ENCODE results near the gene TMEM183A.

Gene TMEM183A

DNA sequence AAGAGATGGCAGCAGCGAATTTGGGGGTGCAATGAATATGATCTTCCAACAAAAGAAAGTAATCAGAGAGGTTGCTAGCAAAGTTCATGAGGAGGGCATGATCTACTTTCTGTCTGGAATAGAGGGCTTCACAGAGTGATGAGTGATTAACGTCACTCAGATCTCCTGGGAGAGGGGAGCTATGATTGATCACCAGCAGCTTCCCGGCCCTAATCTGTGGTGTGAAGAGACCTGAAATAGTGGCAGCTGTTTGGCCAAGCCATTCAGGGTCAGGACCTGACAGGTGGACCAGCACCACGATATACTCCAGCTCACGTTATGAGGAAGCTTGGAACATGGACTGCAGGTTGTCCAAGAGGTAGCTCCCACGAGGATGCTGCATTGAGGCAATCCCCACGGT, 19.9 kb upstream of the TMEM183A start:
- H3K4me3 ChIP-seq (ENCODE audit: low read depth, low read length), result no peak overlapping the region
- TF ChIP-seq, protein P1, sequence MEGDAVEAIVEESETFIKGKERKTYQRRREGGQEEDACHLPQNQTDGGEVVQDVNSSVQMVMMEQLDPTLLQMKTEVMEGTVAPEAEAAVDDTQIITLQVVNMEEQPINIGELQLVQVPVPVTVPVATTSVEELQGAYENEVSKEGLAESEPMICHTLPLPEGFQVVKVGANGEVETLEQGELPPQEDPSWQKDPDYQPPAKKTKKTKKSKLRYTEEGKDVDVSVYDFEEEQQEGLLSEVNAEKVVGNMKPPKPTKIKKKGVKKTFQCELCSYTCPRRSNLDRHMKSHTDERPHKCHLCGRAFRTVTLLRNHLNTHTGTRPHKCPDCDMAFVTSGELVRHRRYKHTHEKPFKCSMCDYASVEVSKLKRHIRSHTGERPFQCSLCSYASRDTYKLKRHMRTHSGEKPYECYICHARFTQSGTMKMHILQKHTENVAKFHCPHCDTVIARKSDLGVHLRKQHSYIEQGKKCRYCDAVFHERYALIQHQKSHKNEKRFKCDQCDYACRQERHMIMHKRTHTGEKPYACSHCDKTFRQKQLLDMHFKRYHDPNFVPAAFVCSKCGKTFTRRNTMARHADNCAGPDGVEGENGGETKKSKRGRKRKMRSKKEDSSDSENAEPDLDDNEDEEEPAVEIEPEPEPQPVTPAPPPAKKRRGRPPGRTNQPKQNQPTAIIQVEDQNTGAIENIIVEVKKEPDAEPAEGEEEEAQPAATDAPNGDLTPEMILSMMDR (IDR thresholded peaks at IDR 0.05; ENCODE audit: insufficient read depth, low read depth, low read length, missing control alignments), result no peak
- no peak for DNase-seq (ENCODE audit: low read depth)

DNA sequence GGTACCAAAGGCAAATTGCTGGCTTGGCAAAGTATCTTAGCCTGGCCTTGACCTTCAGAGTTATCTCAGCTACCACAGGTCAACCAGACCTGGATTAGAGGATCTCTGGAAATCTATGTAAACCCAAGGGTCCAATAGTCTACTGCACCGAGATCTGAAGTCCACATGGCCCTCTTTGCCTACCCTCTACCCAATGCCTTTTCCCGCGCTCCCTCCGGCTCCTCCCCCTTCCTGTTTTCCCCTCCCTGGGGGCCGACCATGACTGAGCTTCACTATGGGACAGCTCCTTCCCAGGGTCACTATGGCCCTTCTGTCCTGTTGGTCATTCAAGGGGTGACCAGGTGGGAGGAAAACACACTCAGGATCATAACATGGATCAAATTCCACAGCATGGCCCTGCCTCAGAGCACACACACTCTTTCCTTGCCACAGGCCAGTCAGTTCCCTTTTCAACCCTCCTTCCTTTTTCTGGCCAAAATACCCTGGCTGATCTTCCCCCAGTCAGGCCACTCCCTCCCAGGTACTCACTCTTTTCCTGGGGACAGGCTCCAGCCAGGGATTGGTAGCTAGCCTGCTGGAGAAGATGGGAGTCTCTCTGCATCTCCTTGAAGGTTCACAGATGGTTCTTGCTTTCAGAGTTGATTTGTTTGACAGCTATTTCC, 19.1 kb upstream of the TMEM183A start:
- TF ChIP-seq, protein P1 (IDR thresholded peaks at IDR 0.05; ENCODE audit: insufficient read depth, low read depth, low read length, missing control alignments), result no peak
- no peak overlapping the region for H3K4me3 ChIP-seq (ENCODE audit: low read depth, low read length)
- DNase-seq (ENCODE audit: low read depth), result no peak

DNA sequence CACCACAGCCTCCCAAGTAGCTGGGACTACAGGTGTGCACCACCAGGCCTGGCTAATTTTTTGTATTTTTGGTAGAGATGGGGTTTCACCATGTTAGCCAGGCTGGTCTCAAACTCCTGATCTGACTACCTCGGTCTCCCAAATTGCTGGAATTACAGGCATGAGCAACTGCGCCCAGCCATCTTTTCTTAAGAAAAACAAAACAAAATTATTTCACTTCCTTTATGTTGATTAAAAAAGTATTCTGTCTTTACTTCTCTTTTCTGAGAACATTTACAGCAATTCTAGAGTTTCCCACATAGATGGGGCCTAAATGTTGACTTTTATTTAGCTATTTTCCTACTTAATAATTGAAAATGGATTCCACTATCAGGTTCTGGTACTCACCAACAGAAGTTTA, 17.3 kb upstream of the TMEM183A start:
- TF ChIP-seq, protein P1 (IDR thresholded peaks at IDR 0.05; ENCODE audit: insufficient read depth, low read depth, low read length, missing control alignments), result no peak
- no peak overlapping the region for H3K4me3 ChIP-seq (ENCODE audit: low read depth, low read length)
- DNase-seq (ENCODE audit: low read depth), result no peak

DNA sequence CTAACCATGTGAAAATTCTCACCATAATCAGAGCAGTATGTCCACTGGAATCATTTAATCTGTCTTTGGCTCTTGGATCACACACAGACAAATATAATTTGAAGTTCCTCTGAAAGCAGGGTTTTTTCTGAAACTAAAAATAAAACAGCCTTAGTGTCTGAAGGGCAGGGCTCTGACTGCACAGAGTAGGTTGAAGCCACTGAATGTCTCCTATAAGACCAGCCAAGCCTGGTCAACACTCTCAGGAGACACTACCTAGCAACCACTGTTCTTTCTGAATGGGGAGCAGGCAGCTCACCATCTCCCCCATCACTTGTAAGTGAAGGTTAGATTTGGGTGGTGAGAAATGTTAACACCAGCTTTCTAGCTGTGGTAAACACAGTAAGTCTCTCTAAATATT, 16.1 kb upstream of the TMEM183A start:
- TF ChIP-seq, protein P1 (IDR thresholded peaks at IDR 0.05; ENCODE audit: insufficient read depth, low read depth, low read length, missing control alignments), result no peak
- DNase-seq (ENCODE audit: low read depth), result no peak
- no peak overlapping the region for H3K4me3 ChIP-seq (ENCODE audit: low read depth, low read length)

DNA sequence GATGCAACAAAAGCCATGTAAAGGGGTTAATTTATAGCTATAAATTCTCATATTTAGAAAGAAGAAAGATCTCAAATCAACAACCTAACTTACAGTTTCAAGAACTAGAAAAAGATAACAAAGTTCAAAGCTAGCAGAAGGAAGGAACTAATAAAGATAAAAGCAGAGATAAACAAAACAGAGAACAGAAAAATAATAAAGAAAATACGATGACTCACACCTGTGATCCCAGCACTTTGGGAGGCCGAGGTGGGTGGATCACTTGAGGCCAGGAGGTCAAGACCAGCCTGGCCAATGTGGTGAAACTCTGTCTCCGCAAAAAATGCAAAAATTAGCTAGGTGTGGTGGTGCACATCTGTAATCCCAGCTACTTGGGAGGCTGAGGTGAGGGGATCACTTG, 12.4 kb upstream of the TMEM183A start:
- TF ChIP-seq, protein P1 (IDR thresholded peaks at IDR 0.05; ENCODE audit: insufficient read depth, low read depth, low read length, missing control alignments), result no peak
- no peak overlapping the region for H3K4me3 ChIP-seq (ENCODE audit: low read depth, low read length)
- DNase-seq (ENCODE audit: low read depth), result no peak

DNA sequence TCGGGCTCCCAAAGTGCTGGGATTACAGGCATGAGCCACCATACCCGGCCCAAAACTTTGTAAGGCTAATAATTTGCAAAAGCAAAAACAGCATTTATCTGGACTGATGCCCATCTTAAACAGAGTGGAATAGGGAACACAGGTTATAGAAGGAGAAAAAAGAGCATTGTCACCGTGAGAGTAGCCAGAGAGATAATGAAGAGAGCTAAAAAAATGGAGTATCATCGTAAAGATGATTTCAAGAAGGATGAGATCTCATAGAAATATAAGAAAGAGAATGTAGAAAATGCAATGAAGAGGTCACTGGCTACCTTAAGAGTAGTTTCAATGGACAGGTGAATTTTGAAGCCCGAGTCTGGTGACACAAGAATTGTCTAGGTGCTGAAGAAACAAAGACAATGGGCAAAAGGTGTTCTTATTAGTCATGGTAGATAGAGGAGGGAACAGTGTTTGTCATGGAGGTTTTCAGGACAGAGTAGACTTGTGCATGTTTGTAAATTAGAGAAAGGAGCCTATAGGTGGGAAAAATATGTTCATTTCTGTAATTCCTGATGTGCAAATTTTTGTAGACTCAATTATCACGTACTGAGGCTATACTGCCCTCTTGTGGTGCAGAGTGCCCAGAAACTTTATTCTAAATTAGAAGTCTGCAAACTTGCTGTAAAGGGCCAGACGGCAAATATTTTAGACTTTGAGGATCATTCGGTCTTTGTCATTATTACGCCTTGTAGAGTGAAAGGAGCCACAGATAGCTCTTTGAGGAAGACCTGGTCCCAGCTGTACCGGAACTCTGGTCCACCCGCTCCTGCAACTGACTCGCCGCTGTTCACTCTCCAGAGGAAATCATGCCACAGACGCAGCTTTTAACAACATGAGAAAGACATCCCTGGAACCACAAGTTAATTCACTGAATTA, 8.1 kb upstream of the TMEM183A start:
- DNase-seq (ENCODE audit: low read depth), result peak; percentile 67
- TF ChIP-seq, protein P1 (IDR thresholded peaks at IDR 0.05; ENCODE audit: insufficient read depth, low read depth, low read length, missing control alignments), result peak; percentile 72
- H3K4me3 ChIP-seq (ENCODE audit: low read depth, low read length), result no peak overlapping the region

Data from GM12865 (cell line).